ENCODE results near the gene RPL37. TPM values are rescaled to one million over a fixed set of nuclear protein-coding genes. Genes with fewer than 3 reads are reported as not detected.
A peak's percentile ranks its signal among the peaks of the same experiment; 100 is the strongest.
"Not testable (repeated sequence)": the region's sequence is repeated elsewhere in the genome, so short reads cannot be mapped to it uniquely, and the experiment has no call there.

Gene RPL37
- polyA plus RNA-seq = 1,000 to 10,000 TPM; 1,027 to 2,589 (median 1,856) TPM
- long read RNA-seq, donor 1, full-length matches to known transcripts = 2,593 of 3,842 reads
- long read RNA-seq, donor 1, partial matches to known transcripts = 1,117 of 3,842 reads
- long read RNA-seq, donor 1, other reads (novel, unspliced or antisense) = 132 of 3,842 reads
- long read RNA-seq, donor 2, full-length matches to known transcripts = 469 of 683 reads
- long read RNA-seq, donor 2, partial matches to known transcripts = 191 of 683 reads
- long read RNA-seq, donor 2, other reads (novel, unspliced or antisense) = 23 of 683 reads
- long read RNA-seq, donor 3, full-length matches to known transcripts = 881 of 1,451 reads
- long read RNA-seq, donor 3, partial matches to known transcripts = 527 of 1,451 reads
- long read RNA-seq, donor 3, other reads (novel, unspliced or antisense) = 43 of 1,451 reads
- long read RNA-seq, donor 4, full-length matches to known transcripts = 40 of 54 reads
- long read RNA-seq, donor 4, partial matches to known transcripts = 14 of 54 reads
- long read RNA-seq, donor 4, other reads (novel, unspliced or antisense) = 0 of 54 reads
- long read RNA-seq, donor 5, full-length matches to known transcripts = 156 of 440 reads
- long read RNA-seq, donor 5, partial matches to known transcripts = 284 of 440 reads
- long read RNA-seq, donor 5, other reads (novel, unspliced or antisense) = 0 of 440 reads
- long read RNA-seq, donor 6, full-length matches to known transcripts = 803 of 1,129 reads
- long read RNA-seq, donor 6, partial matches to known transcripts = 288 of 1,129 reads
- long read RNA-seq, donor 6, other reads (novel, unspliced or antisense) = 38 of 1,129 reads
- long read RNA-seq, donor 7, full-length matches to known transcripts = 1,079 of 1,586 reads
- long read RNA-seq, donor 7, partial matches to known transcripts = 428 of 1,586 reads
- long read RNA-seq, donor 7, other reads (novel, unspliced or antisense) = 79 of 1,586 reads
- long read RNA-seq, donor 8, full-length matches to known transcripts = 138 of 194 reads
- long read RNA-seq, donor 8, partial matches to known transcripts = 50 of 194 reads
- long read RNA-seq, donor 8, other reads (novel, unspliced or antisense) = 6 of 194 reads
- long read RNA-seq, donor 9, full-length matches to known transcripts = 224 of 324 reads
- long read RNA-seq, donor 9, partial matches to known transcripts = 88 of 324 reads
- long read RNA-seq, donor 9, other reads (novel, unspliced or antisense) = 12 of 324 reads
- long read RNA-seq, donor 10, full-length matches to known transcripts = 1,182 of 1,773 reads
- long read RNA-seq, donor 10, partial matches to known transcripts = 504 of 1,773 reads
- long read RNA-seq, donor 10, other reads (novel, unspliced or antisense) = 87 of 1,773 reads

- FAIRE-seq (no peak), DNase-seq (peak; percentile 97 to 98)
- H3K9me3 ChIP-seq (ENCODE audit: control insufficient read depth in 2 of 2, insufficient read depth in 1 of 2, low read depth in 1 of 2, low read length in 1 of 2) = no peaks in the 10 kb centered on the region
- H3K27ac ChIP-seq (ENCODE audit: low read depth in 1 of 3, low read length in 2 of 3) = peak within 1 kb of the TSS; percentile 81 to 98 (median 97)
- H3K4me3 ChIP-seq (ENCODE audit: low read depth in 1 of 3, low read length in 3 of 3) = peak within 1 kb of the TSS; percentile 86 to 89 (median 88)
- H3K36me3 ChIP-seq (ENCODE audit: control insufficient read depth in 3 of 3, insufficient read depth in 2 of 3, low read depth in 1 of 3, low read length in 3 of 3) = peaks cover 17 to 20% (median 19%) of the 10 kb centered on the region in 3 donors
- H3K27me3 ChIP-seq (ENCODE audit: control insufficient read depth in 3 of 3, insufficient read depth in 3 of 3, low read length in 3 of 3) = no peaks in the 10 kb centered on the region
- peaks cover 0 to 6% (median 3%) of the 10 kb centered on the region in 3 donors for H3K4me1 ChIP-seq (ENCODE audit: control insufficient read depth in 3 of 3, insufficient read depth in 2 of 3, low read depth in 1 of 3, low read length in 2 of 3)
- 4 to 6% (median 5%) methylated on average over 61 of the region's 61 CpGs for WGBS, 3 donors
Measured at GRCh38 chr5:40834849-40835787, at the start of gene RPL37. RPL37 (minus strand) TSS chr5:40835222; CDS start chr5:40835185, 37 bp downstream.

GRCh38 chr5:40883051-40883450 is 48.0 kb upstream of the RPL37 start:
- not testable (repeated sequence) for H3K9me3 ChIP-seq (ENCODE audit: control insufficient read depth in 2 of 2, insufficient read depth in 1 of 2, low read depth in 1 of 2, low read length in 1 of 2); H3K36me3 ChIP-seq (ENCODE audit: control insufficient read depth in 3 of 3, insufficient read depth in 2 of 3, low read depth in 1 of 3, low read length in 3 of 3); FAIRE-seq; H3K4me1 ChIP-seq (ENCODE audit: control insufficient read depth in 3 of 3, insufficient read depth in 2 of 3, low read depth in 1 of 3, low read length in 2 of 3); H3K27me3 ChIP-seq (ENCODE audit: control insufficient read depth in 3 of 3, insufficient read depth in 3 of 3, low read length in 3 of 3)
- Histone ChIP-seq H3K27ac (ENCODE audit: low read depth in 1 of 3, low read length in 2 of 3) (peak overlapping the region in 1 of 3 donors; percentile 51), H3K4me3 (ENCODE audit: low read depth in 1 of 3, low read length in 3 of 3) (peak overlapping the region in 1 of 3 donors; percentile 18)
- 5 to 38% (median 9%) methylated on average over 1 of the region's 1 CpG for WGBS, 3 donors
- DNase-seq = peak; percentile 68 to 72

GRCh38 chr5:40882291-40882690 is 47.3 kb upstream of the RPL37 start:
- no peaks in the 10 kb centered on the region for H3K27me3 ChIP-seq (ENCODE audit: control insufficient read depth in 3 of 3, insufficient read depth in 3 of 3, low read length in 3 of 3)
- H3K9me3 ChIP-seq (ENCODE audit: control insufficient read depth in 2 of 2, insufficient read depth in 1 of 2, low read depth in 1 of 2, low read length in 1 of 2) = peaks cover 0 to 13% of the 10 kb centered on the region in 2 donors
- no peaks in the 10 kb centered on the region for H3K36me3 ChIP-seq (ENCODE audit: control insufficient read depth in 3 of 3, insufficient read depth in 2 of 3, low read depth in 1 of 3, low read length in 3 of 3)
- H3K4me3 ChIP-seq (ENCODE audit: low read depth in 1 of 3, low read length in 3 of 3) = no peak overlapping the region
- no peak for FAIRE-seq
- H3K27ac ChIP-seq (ENCODE audit: low read depth in 1 of 3, low read length in 2 of 3) = no peak overlapping the region
- no peak for DNase-seq
- no peaks in the 10 kb centered on the region for H3K4me1 ChIP-seq (ENCODE audit: control insufficient read depth in 3 of 3, insufficient read depth in 2 of 3, low read depth in 1 of 3, low read length in 2 of 3)
- 87 to 94% (median 90%) methylated on average over 4 of the region's 4 CpGs for WGBS, 3 donors

GRCh38 chr5:40879163-40879942 is 44.3 kb upstream of the RPL37 start:
- no peaks in the 10 kb centered on the region for H3K36me3 ChIP-seq (ENCODE audit: control insufficient read depth in 3 of 3, insufficient read depth in 2 of 3, low read depth in 1 of 3, low read length in 3 of 3)

GRCh38 chr5:40877371-40877988 is 42.5 kb upstream of the RPL37 start:
- 65 to 86% (median 82%) methylated on average over 6 of the region's 6 CpGs for WGBS, 3 donors

More at GRCh38 chr5:40879163-40879942, 44.3 kb upstream of the RPL37 start:
- FAIRE-seq (peak; percentile 70), DNase-seq (peak; percentile 31)
- WGBS, 3 donors = 30 to 36% (median 32%) methylated on average over 10 of the region's 10 CpGs
- Histone ChIP-seq H3K27ac (ENCODE audit: low read depth in 1 of 3, low read length in 2 of 3) (no peak overlapping the region), H3K27me3 (ENCODE audit: control insufficient read depth in 3 of 3, insufficient read depth in 3 of 3, low read length in 3 of 3) (no peaks in the 10 kb centered on the region), H3K4me3 (ENCODE audit: low read depth in 1 of 3, low read length in 3 of 3) (no peak overlapping the region), H3K9me3 (ENCODE audit: control insufficient read depth in 2 of 2, insufficient read depth in 1 of 2, low read depth in 1 of 2, low read length in 1 of 2) (peaks cover 0 to 12% of the 10 kb centered on the region in 2 donors), H3K4me1 (ENCODE audit: control insufficient read depth in 3 of 3, insufficient read depth in 2 of 3, low read depth in 1 of 3, low read length in 2 of 3) (no peaks in the 10 kb centered on the region)

GRCh38 chr5:40875958-40876357 is 40.9 kb upstream of the RPL37 start:
- WGBS, 3 donors = 80 to 84% (median 83%) methylated on average over 3 of the region's 3 CpGs
- Histone ChIP-seq H3K27me3 (ENCODE audit: control insufficient read depth in 3 of 3, insufficient read depth in 3 of 3, low read length in 3 of 3) (no peaks in the 10 kb centered on the region), H3K36me3 (ENCODE audit: control insufficient read depth in 3 of 3, insufficient read depth in 2 of 3, low read depth in 1 of 3, low read length in 3 of 3) (no peaks in the 10 kb centered on the region), H3K4me1 (ENCODE audit: control insufficient read depth in 3 of 3, insufficient read depth in 2 of 3, low read depth in 1 of 3, low read length in 2 of 3) (no peaks in the 10 kb centered on the region), H3K27ac (ENCODE audit: low read depth in 1 of 3, low read length in 2 of 3) (no peak overlapping the region), H3K9me3 (ENCODE audit: control insufficient read depth in 2 of 2, insufficient read depth in 1 of 2, low read depth in 1 of 2, low read length in 1 of 2) (peaks cover 0 to 6% of the 10 kb centered on the region in 2 donors), H3K4me3 (ENCODE audit: low read depth in 1 of 3, low read length in 3 of 3) (no peak overlapping the region)
- FAIRE-seq (no peak), DNase-seq (no peak)

More at GRCh38 chr5:40877371-40877988, 42.5 kb upstream of the RPL37 start:
- Histone ChIP-seq H3K27ac (ENCODE audit: low read depth in 1 of 3, low read length in 2 of 3) (no peak overlapping the region), H3K27me3 (ENCODE audit: control insufficient read depth in 3 of 3, insufficient read depth in 3 of 3, low read length in 3 of 3) (no peaks in the 10 kb centered on the region), H3K36me3 (ENCODE audit: control insufficient read depth in 3 of 3, insufficient read depth in 2 of 3, low read depth in 1 of 3, low read length in 3 of 3) (no peaks in the 10 kb centered on the region), H3K4me3 (ENCODE audit: low read depth in 1 of 3, low read length in 3 of 3) (no peak overlapping the region), H3K9me3 (ENCODE audit: control insufficient read depth in 2 of 2, insufficient read depth in 1 of 2, low read depth in 1 of 2, low read length in 1 of 2) (peaks cover 0 to 9% of the 10 kb centered on the region in 2 donors), H3K4me1 (ENCODE audit: control insufficient read depth in 3 of 3, insufficient read depth in 2 of 3, low read depth in 1 of 3, low read length in 2 of 3) (no peaks in the 10 kb centered on the region)
- DNase-seq (peak in 1 of 2 donors; percentile 32), FAIRE-seq (no peak)

All from small intestine (tissue), 16 donors.